ENCODE measurements around the gene PLD4. TPM values are rescaled to one million over a fixed set of nuclear protein-coding genes. Genes with fewer than 3 reads are reported as not detected.

The PLD4 gene
- total RNA-seq, 4 donors from 2014 or later, result under 0.01 to 0.42 (median 0.31) TPM; not detected in 1

DNA sequence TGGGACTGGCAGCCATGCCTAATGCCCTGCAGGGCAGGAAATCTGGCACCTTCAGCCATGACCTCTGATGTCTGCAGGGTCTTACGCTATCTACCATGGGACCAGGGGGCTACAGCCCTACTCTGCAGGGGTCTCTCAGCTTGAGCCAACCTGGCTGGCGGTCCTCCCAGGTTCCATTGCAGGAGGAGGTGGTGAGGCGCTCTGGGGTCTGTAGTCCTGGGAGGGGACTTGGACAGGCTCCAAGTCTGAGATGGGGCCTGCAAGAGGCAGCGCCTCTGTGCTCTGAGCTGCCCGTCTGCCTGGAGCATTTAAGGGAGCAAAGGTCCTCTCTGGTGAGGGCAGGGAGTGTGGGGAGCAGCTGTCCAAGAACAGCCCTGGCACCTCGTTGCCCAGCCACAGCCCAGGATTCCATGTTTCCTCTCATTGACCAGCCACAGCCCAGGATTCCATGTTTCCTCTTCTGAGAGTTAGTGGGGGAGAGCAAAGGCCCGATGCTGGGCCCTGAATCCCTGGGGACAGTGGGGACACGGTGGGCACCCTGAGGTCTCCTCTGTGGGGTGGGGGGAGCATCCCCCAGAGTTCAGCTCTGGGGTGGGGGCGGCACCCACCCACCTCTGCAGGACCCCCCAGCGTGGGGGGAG is 655 bp downstream of the PLD4 start:
- ATAC-seq, result no peak
- H3K27ac ChIP-seq, result no peak overlapping the region
- WGBS, 2 donors (ENCODE audit: low coverage in 1 of 2), result 90% methylated on average over 2 of the region's 10 CpGs; no CpG with 5 or more reads in 1 of the 2 donors
- no peak overlapping the region for H3K4me3 ChIP-seq
- H3K9me3 ChIP-seq, result peaks cover 0 to 9% (median 0%) of the 10 kb centered on the region in 3 donors
- H3K4me1 ChIP-seq, result no peaks in the 10 kb centered on the region
- no peaks in the 10 kb centered on the region for H3K36me3 ChIP-seq
- H3K27me3 ChIP-seq, result no peaks in the 10 kb centered on the region
- no peak for TF ChIP-seq POLR2AphosphoS5 (IDR thresholded peaks at IDR 0.05)
- TF ChIP-seq, protein P1, sequence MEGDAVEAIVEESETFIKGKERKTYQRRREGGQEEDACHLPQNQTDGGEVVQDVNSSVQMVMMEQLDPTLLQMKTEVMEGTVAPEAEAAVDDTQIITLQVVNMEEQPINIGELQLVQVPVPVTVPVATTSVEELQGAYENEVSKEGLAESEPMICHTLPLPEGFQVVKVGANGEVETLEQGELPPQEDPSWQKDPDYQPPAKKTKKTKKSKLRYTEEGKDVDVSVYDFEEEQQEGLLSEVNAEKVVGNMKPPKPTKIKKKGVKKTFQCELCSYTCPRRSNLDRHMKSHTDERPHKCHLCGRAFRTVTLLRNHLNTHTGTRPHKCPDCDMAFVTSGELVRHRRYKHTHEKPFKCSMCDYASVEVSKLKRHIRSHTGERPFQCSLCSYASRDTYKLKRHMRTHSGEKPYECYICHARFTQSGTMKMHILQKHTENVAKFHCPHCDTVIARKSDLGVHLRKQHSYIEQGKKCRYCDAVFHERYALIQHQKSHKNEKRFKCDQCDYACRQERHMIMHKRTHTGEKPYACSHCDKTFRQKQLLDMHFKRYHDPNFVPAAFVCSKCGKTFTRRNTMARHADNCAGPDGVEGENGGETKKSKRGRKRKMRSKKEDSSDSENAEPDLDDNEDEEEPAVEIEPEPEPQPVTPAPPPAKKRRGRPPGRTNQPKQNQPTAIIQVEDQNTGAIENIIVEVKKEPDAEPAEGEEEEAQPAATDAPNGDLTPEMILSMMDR (IDR thresholded peaks at IDR 0.05), result no peak
- no peak for TF ChIP-seq POLR2A (IDR thresholded peaks at IDR 0.05)
- no peak for TF ChIP-seq EP300 (IDR thresholded peaks at IDR 0.05)

- Histone ChIP-seq H3K9me3 (peaks cover 0 to 9% (median 0%) of the 10 kb centered on the region in 3 donors), H3K36me3 (no peaks in the 10 kb centered on the region), H3K27ac (no peak overlapping the region), H3K27me3 (no peaks in the 10 kb centered on the region), H3K4me1 (no peaks in the 10 kb centered on the region), H3K4me3 (no peak overlapping the region)
- no CpG with 5 or more reads among the region's 15 CpGs for WGBS, 2 donors (ENCODE audit: low coverage in 1 of 2)
- TF ChIP-seq POLR2A (IDR thresholded peaks at IDR 0.05), result no peak
- TF ChIP-seq, protein P1 (IDR thresholded peaks at IDR 0.05), result no peak
- ATAC-seq, result no peak
Measured at GRCh38 chr14:104925855-104926609, 1.4 kb downstream of the PLD4 start.

DNA sequence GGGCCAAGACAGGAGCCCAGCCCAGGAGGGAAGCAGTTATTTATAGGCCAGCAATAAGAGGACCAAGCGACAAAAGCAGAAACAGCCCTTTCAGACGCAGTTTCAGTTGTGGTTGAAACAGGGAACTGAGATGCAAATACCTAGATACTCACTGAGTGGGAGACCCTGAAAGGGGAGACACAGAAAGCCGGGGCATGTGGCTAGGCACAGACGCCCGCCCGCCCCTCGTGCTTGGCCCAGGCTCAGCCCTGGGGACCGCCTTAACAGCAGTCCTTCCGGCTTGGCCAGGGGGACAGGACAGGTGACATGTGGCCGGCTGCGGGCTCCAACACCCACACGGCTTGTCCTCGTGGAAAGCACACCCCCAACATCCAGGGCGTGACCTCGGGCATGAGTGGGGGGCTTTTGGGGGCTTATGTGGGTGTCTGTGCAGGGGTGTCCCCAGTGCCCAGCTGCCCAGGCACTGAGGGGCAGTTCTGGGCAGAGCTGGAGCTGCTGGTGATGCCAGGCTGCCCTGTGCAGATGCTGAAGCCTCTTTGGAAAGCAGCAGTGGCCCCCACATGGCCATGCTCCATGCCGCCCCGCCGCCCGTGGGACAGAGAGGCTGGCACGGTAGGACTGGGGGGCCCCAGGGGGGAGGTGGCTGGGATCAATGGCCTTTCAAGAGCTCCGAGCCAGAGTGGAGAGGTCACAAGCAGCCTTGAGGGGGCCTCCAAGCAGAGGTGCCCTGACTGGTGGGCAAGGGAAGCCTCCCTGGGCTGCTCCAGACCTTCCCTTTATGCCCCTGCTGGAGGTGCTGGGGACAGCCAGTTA is 2.1 kb downstream of the PLD4 start:
- no peak for TF ChIP-seq POLR2A (IDR thresholded peaks at IDR 0.05)
- TF ChIP-seq POLR2AphosphoS5 (IDR thresholded peaks at IDR 0.05), result no peak
- TF ChIP-seq EP300 (IDR thresholded peaks at IDR 0.05), result no peak
- TF ChIP-seq, protein P1 (IDR thresholded peaks at IDR 0.05), result no peak
- no peak for ATAC-seq
- H3K36me3 ChIP-seq, result no peaks in the 10 kb centered on the region

GRCh38 chr14:104927432-104927816 is 2.7 kb downstream of the PLD4 start:
- H3K36me3 ChIP-seq, result no peaks in the 10 kb centered on the region
- no peak for TF ChIP-seq EP300 (IDR thresholded peaks at IDR 0.05)
- no peak for TF ChIP-seq POLR2AphosphoS5 (IDR thresholded peaks at IDR 0.05)
- no peak for TF ChIP-seq POLR2A (IDR thresholded peaks at IDR 0.05)
- TF ChIP-seq, protein P1 (IDR thresholded peaks at IDR 0.05), result no peak
- H3K4me3 ChIP-seq, result no peak overlapping the region
- WGBS, 2 donors (ENCODE audit: low coverage in 1 of 2), result no CpG with 5 or more reads among the region's 10 CpGs
- H3K4me1 ChIP-seq, result peaks cover 0 to 9% (median 7%) of the 10 kb centered on the region in 3 donors
- ATAC-seq, result no peak
- no peaks in the 10 kb centered on the region for H3K27me3 ChIP-seq
- H3K27ac ChIP-seq, result no peak overlapping the region
- H3K9me3 ChIP-seq, result peaks cover 0 to 9% (median 0%) of the 10 kb centered on the region in 3 donors

More for the DNA sequence above, 2.1 kb downstream of the PLD4 start:
- H3K4me1 ChIP-seq, result peaks cover 0 to 3% (median 1%) of the 10 kb centered on the region in 3 donors
- H3K4me3 ChIP-seq, result no peak overlapping the region
- WGBS, 2 donors (ENCODE audit: low coverage in 1 of 2), result no CpG with 5 or more reads among the region's 21 CpGs
- no peaks in the 10 kb centered on the region for H3K27me3 ChIP-seq
- no peak overlapping the region for H3K27ac ChIP-seq
- peaks cover 0 to 9% (median 0%) of the 10 kb centered on the region in 3 donors for H3K9me3 ChIP-seq

All from gastroesophageal sphincter (tissue), 4 donors.